Natural killer cell (primary cell): Measurements from ENCODE around the gene ATP5F1E. TPM values are rescaled to one million over a fixed set of nuclear protein-coding genes. Genes with fewer than 3 reads are reported as not detected.

Source experiments
- ATAC-seq, 3 donors: fragments of 150-1000 bp in 2 of 3; fragments of 200-7000 bp in 1 of 3; cut with Tn5 transposase; 1 replicate in 1 of 3; 2 replicates in 2 of 3; pipeline ENCODE4 v1.10.0; 2021; ENCODE audit warnings: mild to moderate bottlenecking in 2 of 3, moderate library complexity in 2 of 3
- DNase-seq, 2 donors: peaks; one replicate each; pipeline versions ENCODE4 v3.0.0 to v3.0.0-alpha.2; 2013 to 2021; ENCODE audit warnings: mixed read lengths in 1 of 2
- H3K27ac ChIP-seq: one replicate; pipeline ENCODE4 v1.5.1; 2013; ENCODE audit warnings: mild to moderate bottlenecking, low read length
- H3K27me3 ChIP-seq: one replicate; pipeline ENCODE4 v1.6.1; 2013; ENCODE audit warnings: low read length; ENCODE audit not compliant: control insufficient read depth, insufficient read depth
- H3K36me3 ChIP-seq: one replicate; pipeline ENCODE4 v1.6.1; 2013; ENCODE audit warnings: low read length; ENCODE audit not compliant: control insufficient read depth, insufficient read depth
- H3K4me1 ChIP-seq: one replicate; pipeline ENCODE4 v1.6.1; 2013; ENCODE audit warnings: low read length; ENCODE audit not compliant: control insufficient read depth, insufficient read depth
- H3K4me3 ChIP-seq: one replicate; pipeline ENCODE4 v1.5.1; 2013; ENCODE audit warnings: low read length
- H3K9me3 ChIP-seq: one replicate; pipeline ENCODE4 v1.6.1; 2013; ENCODE audit warnings: low read length; ENCODE audit not compliant: control insufficient read depth, insufficient read depth
- H3K27ac Mint-ChIP-seq, 2 donors: one replicate each; pipeline ENCODE4 v1.8.0; 2022; ENCODE audit warnings: mild to moderate bottlenecking in 2 of 2, mixed read lengths in 2 of 2, moderate library complexity in 1 of 2
- H3K27me3 Mint-ChIP-seq, 2 donors: one replicate each; pipeline ENCODE4 v1.8.0; 2022; ENCODE audit warnings: low read depth in 2 of 2, mixed read lengths in 2 of 2
- H3K36me3 Mint-ChIP-seq: one replicate; pipeline ENCODE4 v1.8.0; 2022; ENCODE audit warnings: mixed read lengths
- H3K4me1 Mint-ChIP-seq, 2 donors: one replicate each; pipeline ENCODE4 v1.8.0; 2022; ENCODE audit warnings: mixed read lengths in 2 of 2
- H3K4me3 Mint-ChIP-seq: one replicate; pipeline ENCODE4 v1.8.0; 2022; ENCODE audit warnings: mild to moderate bottlenecking, moderate library complexity, mixed read lengths
- H3K9me3 Mint-ChIP-seq, 2 donors: one replicate each; pipeline ENCODE4 v1.8.0; 2022; ENCODE audit warnings: mixed read lengths in 2 of 2
- WGBS: methylation state at CpG from one replicate; pipeline ENCODE4 v1.1.7; 2013; ENCODE audit warnings: missing lambda C conversion rate; ENCODE audit not compliant: insufficient coverage; 5-methylcytosine and 5-hydroxymethylcytosine counted together
- intact Hi-C: fragments of 100-400 bp; cut with micrococcal nuclease; formaldehyde crosslinking; loops from one replicate; pipeline ENCODE4 v1.14.2; 2022
- total RNA-seq, 4 donors: library from RNA; stranded (reverse); fragments of 120-200 nt in 1 of 4; gene quantifications; one replicate each; pipeline versions ENCODE4 v1.2.3 to v1.2.4, GENCODE V29; 2013 to 2022
- TF ChIP-seq, protein P1 (sequence below): fragments of 200-600 bp; IDR thresholded peaks from one replicate; pipeline ENCODE4 v1.8.0; 2022; ENCODE audit warnings: antibody characterized with exemption

Gene ATP5F1E
- total RNA-seq, 3 donors from 2014 or later (not counting 1 experiment from before 2014, with no cell fraction given): 45.9 to 58.0 (median 50.8) TPM

DNA sequence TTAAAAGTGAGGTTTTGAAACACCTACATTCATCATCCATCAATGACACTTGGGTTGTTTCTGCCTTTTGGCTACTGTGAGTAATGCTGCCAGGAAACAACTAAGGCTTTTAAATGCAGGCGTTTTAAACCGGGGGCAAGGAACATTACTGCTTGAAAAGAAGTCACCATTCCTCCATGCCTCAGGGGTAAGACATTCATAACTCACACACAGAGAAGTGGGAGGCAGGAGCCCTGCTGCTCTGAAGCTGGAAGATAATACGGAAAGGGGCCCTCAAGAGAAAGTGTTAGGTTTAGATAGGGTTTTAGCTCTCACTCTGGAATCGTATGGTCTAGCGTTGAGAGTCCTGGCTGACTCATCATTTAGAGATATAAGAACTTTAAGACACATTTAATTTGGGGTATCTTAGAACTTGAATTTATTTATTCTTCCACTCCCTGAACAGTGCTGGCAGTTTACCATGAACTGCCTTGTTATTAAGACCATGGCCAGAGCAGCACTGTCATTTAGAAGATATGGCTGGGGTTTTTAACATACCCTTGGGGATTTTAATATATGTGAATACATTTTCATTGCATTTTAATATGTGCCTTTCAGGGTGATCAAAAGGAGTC lies 11.1 kb downstream of the ATP5F1E start:
- no peaks in the 10 kb centered on the region for H3K9me3 ChIP-seq
- TF ChIP-seq, protein P1, sequence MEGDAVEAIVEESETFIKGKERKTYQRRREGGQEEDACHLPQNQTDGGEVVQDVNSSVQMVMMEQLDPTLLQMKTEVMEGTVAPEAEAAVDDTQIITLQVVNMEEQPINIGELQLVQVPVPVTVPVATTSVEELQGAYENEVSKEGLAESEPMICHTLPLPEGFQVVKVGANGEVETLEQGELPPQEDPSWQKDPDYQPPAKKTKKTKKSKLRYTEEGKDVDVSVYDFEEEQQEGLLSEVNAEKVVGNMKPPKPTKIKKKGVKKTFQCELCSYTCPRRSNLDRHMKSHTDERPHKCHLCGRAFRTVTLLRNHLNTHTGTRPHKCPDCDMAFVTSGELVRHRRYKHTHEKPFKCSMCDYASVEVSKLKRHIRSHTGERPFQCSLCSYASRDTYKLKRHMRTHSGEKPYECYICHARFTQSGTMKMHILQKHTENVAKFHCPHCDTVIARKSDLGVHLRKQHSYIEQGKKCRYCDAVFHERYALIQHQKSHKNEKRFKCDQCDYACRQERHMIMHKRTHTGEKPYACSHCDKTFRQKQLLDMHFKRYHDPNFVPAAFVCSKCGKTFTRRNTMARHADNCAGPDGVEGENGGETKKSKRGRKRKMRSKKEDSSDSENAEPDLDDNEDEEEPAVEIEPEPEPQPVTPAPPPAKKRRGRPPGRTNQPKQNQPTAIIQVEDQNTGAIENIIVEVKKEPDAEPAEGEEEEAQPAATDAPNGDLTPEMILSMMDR: no peak
- H3K27ac Mint-ChIP-seq: peak overlapping the region in 1 of 2 donors; percentile 16
- no peak overlapping the region for H3K4me3 ChIP-seq
- peaks cover 7% of the 10 kb centered on the region for H3K36me3 Mint-ChIP-seq
- peaks cover 13% of the 10 kb centered on the region for H3K4me1 ChIP-seq
- H3K27ac ChIP-seq: no peak overlapping the region
- WGBS: 76% methylated on average over 5 of the region's 5 CpGs
- no peaks in the 10 kb centered on the region for H3K27me3 Mint-ChIP-seq
- H3K9me3 Mint-ChIP-seq: no peaks in the 10 kb centered on the region
- no peak overlapping the region for H3K4me3 Mint-ChIP-seq
- no peak for ATAC-seq
- H3K27me3 ChIP-seq: no peaks in the 10 kb centered on the region
- intact Hi-C loops: no loop called here
- peaks cover 35 to 39% of the 10 kb centered on the region in 2 donors for H3K4me1 Mint-ChIP-seq
- DNase-seq: no peak
- peaks cover 34% of the 10 kb centered on the region for H3K36me3 ChIP-seq

DNA sequence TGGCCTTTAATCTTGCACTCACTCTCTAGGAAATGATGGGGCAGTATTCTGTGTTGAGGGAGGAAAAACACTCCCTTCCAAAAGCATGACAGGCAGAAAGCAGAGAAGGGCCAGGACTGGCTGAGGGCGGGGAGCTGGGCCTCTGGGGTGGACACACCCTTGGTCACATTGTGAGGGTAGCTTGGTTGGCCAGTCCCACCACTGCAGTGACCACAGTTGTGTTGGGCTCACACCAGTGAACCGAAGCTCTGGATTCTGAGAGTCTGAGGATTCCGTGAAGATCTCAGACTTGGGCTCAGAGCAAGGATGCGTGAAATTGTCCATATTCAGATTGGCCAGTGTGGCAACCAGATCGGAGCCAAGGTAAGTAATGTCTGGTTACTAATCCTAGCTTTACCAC lies 12.9 kb downstream of the ATP5F1E start, which contains the start of gene TUBB1:
TSS of gene TUBB1 (plus strand) at position 213 of the 400 bp plus-strand sequence. CDS start at position 307, 94 bp downstream.
- Histone ChIP-seq H3K36me3 (peaks cover 17% of the 10 kb centered on the region), H3K27ac (no peak within 1 kb of the TSS), H3K9me3 (no peaks in the 10 kb centered on the region), H3K27me3 (no peaks in the 10 kb centered on the region), H3K4me3 (no peak within 1 kb of the TSS), H3K4me1 (peaks cover 21% of the 10 kb centered on the region)
- TF ChIP-seq, protein P1: no peak
- no peak within 1 kb of the TSS for H3K27ac Mint-ChIP-seq
- peaks cover 27 to 30% of the 10 kb centered on the region in 2 donors for H3K4me1 Mint-ChIP-seq
- no peak within 1 kb of the TSS for H3K4me3 Mint-ChIP-seq
- no peaks in the 10 kb centered on the region for H3K36me3 Mint-ChIP-seq
- no peak for DNase-seq
- ATAC-seq: no peak
- WGBS: 97% methylated on average over 5 of the region's 5 CpGs
- intact Hi-C loops: no loop called here
- no peaks in the 10 kb centered on the region for H3K9me3 Mint-ChIP-seq
- H3K27me3 Mint-ChIP-seq: no peaks in the 10 kb centered on the region

DNA sequence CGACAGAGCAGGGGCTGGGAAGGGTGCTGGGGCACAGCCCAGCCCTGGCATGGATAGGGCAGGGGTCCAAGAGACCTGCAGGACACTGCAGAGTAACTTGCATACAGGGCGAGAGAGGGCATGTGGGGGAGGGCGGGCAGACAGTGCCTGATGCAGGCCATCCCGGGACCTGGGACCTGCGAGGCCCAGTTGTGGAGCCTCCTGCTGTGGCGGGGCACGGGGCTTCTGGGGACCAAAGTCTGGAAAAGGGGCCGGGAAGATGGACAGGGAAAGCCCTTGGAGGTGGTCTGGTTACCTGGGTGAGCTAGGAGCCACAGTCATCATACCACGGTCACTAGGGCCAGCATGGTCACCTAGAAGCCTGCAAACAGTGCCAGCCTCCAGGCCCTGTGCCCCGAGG lies 13.3 kb downstream of the ATP5F1E start:
- DNase-seq: no peak
- Mint-ChIP-seq H3K36me3 (no peaks in the 10 kb centered on the region), H3K4me3 (no peak overlapping the region), H3K27ac (no peak overlapping the region), H3K4me1 (peaks cover 31 to 34% of the 10 kb centered on the region in 2 donors), H3K9me3 (no peaks in the 10 kb centered on the region), H3K27me3 (no peaks in the 10 kb centered on the region)
- Histone ChIP-seq H3K9me3 (no peaks in the 10 kb centered on the region), H3K4me3 (no peak overlapping the region), H3K27ac (no peak overlapping the region), H3K4me1 (peaks cover 25% of the 10 kb centered on the region), H3K27me3 (no peaks in the 10 kb centered on the region), H3K36me3 (peaks cover 13% of the 10 kb centered on the region)
- intact Hi-C loops: no loop called here
- TF ChIP-seq, protein P1: no peak
- ATAC-seq: no peak
- 91% methylated on average over 10 of the region's 10 CpGs for WGBS
